IPS DF 19.7 (cell line): ENCODE results near the gene COA8.

Experiments
- DNase-seq: peaks from one replicate; pipeline ENCODE4 v3.0.0-alpha.2; 2013; ENCODE audit warnings: low read depth, low spot score

The COA8 gene

DNA sequence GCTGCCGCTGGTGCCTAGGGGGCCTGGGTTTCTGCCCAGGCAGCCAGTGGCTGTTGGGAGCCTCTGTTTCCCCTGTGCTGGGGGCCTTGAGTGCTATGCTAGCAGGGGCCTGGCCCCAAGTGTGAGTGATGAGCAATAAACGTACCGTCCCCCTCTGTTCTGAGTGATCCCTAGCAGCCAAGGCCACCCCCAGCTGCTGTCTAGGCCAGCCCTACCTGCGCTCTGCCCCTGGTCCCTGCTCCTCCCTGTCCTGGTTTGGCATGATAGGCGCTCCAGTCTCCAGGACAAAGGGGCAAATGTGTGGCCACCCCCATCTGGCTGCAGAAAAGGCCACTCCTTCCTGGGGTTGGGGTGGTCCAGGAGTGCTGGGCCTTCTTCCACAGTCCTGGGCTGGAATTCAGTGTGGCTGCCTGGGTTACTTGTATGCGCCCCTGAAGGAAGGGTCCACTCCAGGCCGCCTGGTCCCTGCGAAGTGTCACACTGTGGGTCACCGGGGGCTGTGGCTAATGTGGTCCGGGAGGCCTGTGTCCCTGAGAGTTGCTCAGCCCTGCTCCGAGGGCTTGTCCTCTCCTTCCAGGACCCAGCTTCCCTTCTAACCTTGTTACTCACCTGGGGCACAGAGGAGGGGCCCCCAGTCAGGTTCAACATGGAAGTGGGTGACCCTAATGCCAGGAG, 26.7 kb upstream of the COA8 start:
- DNase-seq = no peak

DNA sequence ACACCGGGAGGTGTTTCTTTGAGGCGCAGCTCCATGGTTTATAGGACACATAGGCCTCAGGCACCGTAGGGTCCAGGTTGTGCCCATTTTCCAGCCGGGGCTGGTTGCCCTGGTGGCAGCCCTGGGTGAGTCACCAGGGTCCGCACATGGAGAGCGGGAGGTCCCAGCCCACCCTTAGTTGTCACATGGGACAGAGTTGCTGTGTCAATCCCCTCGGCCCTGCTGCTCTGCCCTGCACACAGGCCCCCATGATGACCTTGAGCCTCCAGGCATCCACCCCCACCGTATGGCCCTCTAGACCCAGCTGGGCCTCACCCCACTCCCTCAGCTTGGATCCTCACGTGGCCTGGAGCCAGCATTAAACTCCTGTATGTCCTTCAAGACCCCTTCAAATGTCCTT, 26.1 kb upstream of the COA8 start:
- DNase-seq = no peak

DNA sequence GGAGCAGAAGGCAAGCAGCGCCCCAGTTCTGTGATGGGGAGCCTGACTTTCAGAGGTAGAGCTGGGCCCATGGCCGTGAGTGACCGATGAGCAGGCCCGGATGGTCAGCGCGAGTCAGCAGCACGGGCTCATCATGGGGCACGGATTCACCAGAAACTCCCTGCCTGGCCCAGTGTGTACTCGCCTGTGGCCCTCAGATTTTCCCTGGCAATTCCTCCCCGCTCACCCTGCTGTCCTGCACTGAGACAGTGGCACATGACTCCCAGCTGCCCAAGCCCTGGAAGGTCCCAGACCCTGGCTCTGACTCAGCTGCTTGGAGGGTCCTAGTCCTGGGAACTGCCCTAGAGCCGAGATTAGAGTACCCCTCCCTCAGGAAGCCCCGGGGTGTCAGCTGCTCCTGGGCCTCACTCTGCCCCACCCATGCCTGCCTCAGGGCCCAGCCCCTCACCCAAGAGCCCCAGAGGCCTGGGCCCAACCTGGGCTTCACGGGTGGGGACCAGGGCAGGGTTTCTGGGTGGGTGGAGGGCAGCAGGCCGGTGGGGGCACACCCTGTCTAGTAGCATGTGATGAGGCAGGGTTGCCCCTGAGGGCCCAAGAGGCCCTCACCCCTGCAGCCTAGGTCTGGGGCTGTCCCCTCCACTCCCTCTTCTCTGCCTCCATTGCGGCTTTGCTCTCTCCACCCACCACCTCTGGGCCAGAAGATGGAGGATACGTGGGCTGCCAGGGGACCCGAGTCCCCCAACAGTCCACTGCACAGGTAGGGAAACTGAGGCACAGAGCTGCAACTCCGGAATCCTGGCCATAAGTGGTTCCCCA, 25.4 kb upstream of the COA8 start:
- DNase-seq = no peak

DNA sequence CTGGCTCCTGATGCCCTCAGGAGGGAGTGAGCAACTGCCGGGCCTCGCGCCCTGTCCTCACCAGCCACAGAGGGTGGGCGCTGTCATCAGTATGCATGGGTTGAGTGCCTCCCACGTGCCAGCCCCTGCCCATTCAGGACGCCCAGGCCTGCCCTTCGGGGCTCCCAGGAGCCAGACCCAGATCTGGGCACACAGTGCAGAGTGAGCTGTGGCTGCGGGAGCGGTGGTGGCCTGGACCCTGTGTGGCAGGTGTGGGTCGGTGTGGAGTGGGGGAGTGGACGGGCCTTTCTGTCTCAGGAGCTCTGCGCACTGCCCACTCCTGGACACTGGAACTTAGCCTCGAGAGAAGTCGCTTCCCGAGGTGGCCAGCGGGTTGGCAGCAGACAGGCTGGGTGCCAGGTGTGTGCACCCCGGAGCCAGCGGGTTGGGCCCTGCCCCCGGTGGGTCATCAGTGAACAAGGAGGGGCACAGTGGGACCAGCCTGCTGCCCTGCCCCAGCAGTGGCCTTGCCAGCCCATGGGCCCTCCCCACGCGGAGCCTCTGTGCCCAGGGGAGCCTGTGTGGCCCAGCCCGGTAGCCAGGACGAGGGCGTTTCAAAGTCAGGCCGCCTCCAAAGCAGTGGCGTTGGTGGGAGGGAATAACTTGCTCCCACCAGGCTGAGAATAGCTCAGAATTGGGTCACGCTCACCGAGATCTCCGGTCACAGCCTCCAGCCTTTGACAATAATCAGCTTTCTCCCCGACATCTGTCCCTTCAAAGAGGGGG, 24.3 kb upstream of the COA8 start:
- DNase-seq = no peak

DNA sequence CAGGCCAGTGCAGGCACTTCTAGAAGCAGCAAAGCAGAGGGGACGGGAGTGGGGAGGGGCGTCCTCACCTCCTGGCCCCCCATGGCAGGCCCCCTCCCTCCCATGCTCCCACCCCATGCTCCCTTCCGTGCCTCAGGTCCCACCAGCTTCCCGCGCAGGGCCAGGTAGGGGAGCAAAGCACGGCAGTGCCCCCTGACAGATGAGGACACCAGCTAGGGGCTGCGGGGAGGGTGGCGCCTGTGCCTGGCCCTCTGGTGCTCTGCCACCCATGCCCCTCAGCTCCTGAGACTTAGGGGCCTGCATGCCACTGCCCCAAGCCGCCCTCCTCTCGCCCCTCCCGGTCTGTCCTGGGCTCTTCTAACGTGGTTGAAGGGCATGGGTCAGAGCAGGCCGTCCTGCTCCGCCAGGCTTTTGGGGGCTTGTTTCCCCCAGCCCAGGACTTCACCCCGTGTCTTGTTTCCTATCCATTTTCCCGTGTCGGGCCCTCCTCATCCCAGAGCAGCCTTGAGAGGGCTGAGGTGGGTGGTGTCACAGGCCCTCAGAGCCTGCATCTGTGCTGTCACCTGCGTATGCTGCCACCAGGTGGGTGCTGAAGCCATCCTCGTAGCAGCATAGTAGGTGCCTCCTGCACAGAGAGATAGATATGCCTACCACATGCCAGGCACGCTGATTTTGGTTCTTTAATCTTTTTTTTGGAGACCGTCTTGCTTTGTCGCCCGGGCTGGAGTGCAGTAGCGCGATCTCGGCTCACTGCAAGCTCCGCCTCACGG, 23.5 kb upstream of the COA8 start:
- no peak for DNase-seq

DNA sequence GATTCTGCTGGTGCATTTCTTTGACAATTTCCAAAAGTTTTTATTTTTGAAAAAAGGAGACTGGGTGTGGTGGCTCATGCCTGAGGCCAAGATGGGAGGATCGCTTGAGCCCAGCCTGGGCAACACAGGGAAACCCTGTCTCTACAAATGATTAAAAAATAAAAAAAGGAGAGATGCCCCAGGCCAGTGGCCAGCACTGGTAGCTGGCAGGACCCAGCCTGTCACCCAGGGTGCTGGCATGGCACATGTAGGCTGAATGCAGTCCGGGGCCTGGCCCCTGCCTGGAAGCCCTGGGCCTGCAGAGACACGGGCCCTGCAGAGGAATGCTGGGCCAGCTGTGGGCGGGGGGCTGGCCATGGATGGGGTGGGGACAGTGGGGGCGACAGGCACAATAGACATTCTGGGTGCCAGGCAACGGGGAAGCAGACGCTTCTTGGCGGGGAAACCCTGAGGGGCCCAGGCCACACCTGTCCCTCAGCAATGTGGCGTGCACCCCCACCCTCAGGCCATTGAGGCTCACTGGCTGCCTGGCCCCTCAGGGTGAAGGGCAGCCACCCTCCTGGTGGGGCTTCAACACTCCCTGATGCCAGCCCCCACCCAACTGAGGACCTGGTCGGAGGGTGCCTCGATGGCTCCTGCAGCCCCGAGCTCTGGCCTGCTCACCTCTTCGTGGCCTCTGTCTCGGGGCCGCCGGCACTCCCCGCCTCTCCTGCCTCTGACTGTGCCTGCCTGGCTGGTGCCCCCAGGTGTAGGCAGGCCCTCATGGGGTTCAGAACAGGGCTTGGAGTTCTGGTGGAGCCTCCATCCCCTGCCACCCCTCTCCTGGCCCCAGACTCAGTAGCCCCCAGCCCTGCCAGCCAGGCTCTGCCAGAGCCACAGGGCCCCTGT, 21.7 kb upstream of the COA8 start:
- no peak for DNase-seq

DNA sequence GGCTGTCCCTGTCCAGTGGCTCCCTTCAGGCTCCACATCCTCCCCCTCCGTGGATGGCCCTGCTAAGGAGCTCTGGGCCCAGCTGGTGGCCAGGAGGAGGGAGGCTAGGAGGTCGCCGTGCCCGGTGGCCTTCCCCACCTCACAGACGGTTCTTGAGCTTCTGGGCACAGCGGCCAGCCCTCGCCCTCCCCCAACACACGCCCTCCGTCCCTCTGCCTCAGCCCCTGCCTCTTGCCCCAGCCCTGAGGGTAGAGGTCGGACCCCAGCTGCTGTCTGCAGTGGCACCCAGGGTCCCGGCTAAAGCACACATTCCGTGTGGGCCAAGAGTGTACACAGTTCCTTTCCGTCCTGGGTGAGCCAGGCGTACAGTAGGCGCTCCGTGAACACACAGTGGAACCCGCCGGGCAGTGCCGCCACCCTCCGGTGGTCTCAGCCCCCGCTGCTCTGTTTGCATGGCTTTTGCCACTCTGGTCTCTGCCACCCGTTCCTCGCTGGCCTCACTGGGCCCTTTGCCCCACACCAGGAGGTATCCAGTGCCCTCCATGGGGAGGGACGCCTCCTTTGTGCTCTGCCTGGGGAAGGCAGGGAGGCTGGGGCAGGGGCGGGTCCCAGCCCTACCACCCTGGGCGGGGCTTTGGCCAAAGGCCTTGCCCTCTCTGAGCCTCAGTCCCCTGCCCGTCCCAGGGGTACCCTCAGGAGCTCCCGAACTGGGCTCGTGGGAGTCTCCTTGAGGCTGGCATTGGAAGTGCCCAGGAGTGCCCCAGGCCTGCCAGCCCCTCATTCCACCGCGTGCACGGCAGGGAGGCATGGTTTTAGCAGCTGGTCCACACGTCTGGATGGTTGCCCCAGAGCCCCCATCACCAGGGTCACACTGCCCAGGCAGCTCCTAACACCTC, 20.8 kb upstream of the COA8 start:
- no peak for DNase-seq

DNA sequence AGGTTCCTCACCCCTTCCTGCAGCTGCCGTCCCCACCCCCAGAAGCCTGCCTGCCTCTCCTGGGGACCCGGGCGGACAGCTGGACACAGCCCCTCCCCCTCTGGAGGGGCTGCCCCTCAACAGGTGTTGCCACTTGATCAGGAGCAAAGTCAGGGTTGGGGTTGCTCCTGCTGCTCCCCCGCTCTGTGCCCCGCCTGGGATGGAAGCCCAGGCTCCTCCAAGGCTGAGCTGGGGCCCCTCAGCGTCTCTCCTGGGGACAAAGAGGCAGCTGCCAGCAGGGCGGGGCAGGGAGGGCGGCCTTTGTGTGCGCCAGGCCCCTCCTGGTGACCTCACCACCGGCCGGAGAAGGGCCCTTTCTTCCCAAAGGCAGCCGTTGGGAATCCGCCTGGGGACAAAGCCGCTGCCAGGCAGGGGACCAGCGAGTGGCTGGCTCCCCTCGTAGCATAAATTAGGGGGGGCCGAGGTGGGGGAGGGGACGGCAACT, 20.1 kb upstream of the COA8 start:
- no peak for DNase-seq

DNA sequence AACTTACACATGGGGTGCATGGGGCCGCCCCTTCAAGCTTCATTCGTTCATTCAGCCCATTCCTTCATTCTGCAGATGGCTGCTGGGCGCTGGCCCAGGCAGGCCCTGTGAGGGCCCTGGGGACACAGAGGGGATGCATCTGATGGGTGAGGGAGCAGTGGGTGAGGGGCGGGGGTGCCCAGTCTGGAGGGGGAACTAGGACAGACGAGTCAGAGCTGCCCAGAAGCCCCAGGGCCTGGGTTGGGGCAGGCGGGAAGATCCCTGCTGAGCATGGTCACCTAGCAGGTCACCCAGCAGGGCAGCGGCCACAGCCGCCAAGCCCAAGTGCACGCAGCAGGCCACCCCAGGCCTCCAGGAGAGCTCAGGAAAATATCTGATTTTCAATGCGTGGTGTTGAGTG, 19.6 kb upstream of the COA8 start:
- DNase-seq = no peak

DNA sequence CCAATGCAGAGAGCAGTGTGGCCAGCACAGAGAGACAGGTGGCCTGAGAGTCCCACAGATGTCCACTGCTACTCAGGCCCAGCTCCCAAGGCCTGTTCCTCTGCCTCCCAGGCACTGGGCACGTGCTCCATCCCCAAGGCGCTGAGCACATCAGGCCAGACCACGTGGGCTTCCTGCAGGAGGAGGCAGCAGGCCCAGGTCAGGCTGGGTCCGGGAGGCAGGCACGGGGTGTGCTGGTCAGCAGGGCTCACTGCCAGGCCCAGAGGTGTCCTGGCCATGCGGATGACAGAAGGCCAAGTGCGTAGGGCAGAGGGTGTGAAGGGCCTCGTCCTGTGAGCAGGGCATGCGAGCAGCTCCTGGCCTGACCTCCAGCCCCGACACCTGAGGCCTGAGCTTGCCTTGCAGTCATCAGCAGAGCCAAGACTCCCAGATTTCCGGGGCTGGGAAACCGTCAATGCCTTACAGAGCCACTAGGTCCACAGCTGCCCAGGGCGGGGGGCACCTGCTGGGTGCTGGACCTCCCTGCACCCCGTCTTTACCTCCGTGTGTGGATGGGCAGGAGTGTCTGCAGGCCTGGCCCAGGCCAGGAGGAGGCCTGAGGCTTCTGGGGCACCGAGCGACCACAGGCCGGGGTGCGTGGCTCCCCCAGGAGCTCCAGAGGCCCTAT, 18.9 kb upstream of the COA8 start:
- DNase-seq = no peak

DNA sequence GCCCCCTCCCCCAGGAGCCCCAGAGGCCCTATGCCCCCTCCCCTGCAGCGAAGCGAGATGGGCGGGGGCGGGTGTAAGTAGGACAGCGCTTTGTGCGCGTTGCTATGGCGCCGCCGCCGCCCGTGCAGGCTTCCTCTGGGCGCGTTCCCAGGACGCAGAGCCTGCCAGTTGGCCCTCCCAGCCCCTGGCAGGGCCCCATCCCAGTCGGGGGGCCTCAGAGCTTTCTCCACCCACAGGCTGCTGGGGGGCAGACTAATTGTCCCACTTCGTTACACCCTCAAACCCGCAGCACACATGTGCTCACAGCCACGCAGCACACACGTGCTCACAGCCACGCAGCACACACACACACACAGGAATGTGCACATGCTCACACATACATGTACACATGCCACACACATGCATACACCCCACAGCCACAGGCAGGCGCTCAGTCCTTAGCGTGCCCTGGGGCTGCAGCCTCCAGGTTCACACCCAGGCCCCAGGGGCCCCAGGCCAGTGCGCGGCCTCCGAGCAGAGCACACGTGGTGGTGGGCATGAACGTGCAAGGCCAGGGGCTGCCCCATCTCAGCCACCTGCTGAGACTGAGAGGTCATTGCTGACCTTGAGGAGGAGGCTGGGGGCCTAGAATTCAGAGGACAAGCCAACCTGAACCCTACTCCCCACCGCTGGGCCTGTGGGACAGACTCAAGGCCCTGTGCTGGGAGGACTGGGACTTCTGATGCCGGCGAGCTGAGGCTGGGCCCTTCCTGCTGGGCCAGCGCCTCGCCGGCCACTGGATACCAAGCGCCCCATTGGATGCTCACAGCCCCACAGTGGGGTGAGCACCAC, 18.2 kb upstream of the COA8 start:
- no peak for DNase-seq

DNA sequence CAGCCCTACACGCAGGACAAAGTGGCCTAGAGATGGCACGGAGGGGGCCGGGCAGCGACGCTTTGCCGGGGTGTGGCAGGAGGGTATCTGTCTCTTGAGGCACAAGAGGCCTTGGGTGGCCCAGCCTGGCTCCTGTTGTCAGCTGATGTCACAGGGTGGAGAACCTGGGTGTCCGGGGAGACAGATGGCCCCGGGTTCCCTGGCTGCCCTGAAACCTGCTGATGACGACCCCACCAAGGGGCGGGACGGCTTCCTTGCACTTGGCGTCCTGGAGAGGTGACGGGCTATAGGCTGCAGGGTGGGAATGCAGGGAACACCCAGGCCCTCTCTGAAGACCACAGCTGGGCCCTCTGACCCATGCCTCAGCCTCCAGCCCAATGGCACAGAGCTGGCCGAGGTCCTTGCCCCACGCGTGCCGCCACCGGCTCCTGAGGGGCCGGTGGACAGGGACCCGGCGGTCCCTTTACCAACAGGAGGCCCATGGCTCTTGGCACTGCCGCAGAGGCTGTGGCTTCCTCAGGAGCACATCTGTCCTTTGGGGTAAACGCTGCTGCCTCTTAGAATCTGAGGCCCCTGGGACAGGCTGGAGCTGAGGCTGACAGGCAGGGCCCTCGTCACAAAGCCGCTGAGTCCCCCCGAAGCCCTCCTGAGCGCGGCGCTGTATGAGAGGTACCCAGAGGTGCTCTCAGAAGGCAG, 17.4 kb upstream of the COA8 start:
- DNase-seq = no peak

DNA sequence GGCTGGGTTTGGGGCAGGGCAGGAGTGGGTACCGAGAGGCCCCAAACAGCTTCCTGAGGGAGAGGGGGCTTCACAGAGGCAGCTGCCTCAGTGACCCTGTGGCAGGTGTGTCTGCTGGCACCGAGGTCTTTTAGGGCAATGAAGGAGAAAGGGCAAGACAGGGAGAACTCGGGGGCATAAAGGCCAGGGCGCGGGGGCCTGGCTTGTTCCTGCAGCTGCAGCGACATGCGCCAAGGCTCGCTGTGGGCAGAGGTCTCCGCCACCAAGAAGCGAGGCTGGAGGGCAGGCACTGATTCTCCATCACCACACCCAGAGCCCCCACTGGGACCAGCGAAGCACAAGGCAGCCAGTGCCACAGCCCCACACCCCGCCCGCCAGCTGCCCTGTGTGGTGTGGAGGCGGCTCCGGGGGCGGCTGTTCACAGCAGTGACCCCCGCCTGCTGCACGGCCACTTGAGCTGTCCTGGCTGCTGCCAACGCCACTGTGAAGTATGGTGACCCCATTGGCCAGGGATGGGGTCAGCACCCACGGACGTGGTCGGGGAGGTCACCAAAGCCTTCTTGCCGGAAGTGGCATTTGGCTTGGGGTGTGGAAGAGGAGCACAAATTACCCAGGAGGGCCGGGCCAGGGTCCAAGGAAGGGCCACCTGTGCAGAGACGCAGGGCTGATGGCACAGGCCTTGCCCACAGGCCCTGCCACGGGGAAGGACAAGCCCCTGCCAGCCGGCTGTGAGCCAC, 16.7 kb upstream of the COA8 start:
- no peak for DNase-seq

DNA sequence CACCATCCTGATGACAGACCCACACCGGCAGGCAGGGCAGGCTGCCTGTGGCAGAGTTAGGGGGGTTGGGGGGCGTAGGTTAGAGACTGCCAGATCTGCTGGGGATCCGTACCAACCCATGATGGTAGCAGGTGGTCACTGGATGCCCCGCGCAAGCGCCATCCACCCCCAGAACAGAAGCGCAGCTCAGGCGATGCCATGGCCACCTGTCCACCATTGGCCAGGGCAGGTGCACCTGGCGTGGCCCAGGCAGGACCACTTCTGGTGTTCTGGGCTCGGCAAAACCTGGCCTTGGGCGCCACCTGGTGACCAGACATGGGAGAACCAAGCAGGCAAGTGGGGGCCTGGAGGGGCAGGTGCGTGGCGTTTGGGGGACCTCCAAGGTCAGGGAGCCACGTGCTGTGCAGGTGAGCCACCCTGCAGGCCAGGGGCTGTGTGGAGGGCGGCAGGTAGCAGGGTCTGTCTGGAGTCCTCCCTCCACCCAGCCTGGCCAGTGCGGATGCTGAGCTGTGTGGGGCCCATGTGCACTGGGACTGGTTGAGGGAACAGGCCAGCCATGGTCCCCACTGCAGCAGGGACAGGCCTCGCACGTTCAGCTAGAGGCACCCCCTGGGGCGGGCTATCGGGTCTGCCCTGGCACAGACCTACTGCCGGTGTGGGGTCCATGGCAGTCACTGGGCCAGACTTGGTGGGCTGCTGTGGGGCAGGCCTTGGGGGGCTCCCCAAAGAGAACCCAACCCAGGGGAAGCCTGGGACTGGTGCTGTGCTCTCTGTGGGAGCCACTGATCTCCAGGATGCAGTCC, 15.9 kb upstream of the COA8 start:
- no peak for DNase-seq

DNA sequence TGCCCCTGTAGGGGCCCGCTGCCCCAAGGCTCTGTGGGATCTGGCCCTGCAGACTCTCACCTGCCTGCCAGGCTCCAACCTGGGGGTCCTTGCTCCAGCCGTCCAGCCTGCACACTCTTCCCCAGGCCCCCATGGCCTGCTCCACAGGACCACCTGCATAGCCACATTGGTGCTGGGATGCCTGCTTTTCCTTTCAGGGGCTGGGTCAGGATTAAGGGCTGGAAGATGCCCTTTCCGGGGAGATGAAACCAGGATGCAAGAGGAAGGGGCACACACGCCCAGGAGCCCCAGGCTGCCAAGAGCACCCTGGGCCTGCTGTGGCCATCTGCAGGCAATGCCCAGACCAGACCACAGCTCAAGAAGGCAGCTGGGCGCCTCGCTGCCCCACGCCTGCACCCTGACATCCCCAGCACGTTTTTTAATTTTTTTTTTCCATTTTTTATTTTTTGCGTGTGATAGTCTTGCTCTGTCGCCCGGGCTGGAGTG, 15.3 kb upstream of the COA8 start:
- no peak for DNase-seq

DNA sequence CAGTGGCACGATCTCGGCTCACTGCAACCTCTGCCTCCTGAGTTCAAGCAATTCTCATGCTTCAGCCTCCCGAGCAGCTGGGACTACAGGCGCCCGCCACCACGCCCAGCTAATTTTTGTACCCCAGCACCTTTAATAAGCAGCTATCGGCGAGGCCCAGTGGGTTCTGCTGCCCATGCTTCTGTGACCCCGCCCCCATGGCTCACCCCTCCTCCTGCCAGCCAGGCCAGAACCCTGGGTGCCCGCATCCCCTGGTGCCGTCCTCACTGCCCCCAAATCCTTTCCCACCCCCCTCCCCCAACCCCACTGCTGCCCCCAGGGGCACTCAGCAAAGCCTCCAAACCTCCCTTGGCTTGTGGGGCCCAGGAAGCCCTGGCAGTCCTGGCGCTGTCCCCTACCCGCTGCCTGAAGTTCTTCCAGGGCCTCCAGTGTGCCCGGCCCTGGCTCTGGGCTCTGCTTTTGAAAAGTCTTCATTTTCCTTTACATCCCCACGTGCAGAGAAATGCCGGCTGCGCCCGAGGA, 14.8 kb upstream of the COA8 start:
- no peak for DNase-seq
